Stimulated activated naive CD4-positive, alpha-beta T cell (primary cell): ENCODE results near the gene FUT1.
"Not testable (repeated sequence)": the region's sequence is repeated elsewhere in the genome, so short reads cannot be mapped to it uniquely, and the experiment has no call there.

Experiments
- DNase-seq, 6 experiments: peaks; one replicate each; lab custom pipeline; 2025; lab: John Stamatoyannopoulos, UW

Gene FUT1

DNA sequence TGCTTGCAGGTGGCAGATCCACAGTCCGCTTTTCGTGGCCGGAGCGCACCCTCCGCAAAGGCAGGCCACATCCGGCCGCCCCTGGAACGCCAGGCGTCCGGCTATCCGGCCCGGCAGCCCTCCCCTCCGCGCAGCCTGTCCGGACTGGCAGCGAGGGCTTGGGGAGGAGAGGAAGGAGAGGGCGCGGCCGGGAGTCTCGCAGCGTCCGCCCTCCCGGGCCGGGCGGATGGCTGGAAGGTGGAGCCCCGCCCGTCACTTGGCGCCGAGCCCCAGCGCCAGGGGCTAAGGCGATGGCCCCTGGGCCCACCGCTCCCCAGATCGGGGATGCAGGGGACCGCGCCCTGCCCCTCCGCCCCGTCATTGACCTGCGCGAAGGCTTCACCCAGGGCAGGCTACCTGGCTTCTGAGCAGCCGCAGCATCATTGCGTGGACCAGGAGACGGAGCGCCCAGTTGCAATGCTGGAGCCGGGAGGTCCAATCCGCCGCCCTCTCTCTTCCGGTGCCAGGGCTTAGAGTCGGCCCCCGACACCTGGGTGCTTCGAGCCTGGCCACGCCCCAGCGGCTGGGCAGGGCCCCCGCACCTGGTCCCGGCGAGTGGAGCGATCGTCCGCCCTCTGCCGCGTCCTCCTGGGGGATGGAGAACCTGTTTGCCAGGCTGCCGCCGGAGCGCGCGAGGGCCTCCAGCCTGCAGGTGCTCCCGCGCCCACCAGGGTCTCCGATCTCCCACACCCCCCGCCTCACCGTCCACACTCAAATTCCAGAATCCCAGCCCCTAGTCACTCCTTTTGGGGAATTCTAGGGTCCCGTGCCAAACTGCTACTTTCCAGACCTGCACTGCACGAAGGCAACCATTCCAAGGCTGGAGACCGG, at the start of gene FUT1:
Gene FUT1 (minus strand): TSS at position 146 of the 870 bp plus-strand sequence. CDS start 1,360 bp downstream, outside the sequence.
- DNase-seq, result peak in 5 of 6 experiments; percentile 15 to 31 (median 21)

DNA sequence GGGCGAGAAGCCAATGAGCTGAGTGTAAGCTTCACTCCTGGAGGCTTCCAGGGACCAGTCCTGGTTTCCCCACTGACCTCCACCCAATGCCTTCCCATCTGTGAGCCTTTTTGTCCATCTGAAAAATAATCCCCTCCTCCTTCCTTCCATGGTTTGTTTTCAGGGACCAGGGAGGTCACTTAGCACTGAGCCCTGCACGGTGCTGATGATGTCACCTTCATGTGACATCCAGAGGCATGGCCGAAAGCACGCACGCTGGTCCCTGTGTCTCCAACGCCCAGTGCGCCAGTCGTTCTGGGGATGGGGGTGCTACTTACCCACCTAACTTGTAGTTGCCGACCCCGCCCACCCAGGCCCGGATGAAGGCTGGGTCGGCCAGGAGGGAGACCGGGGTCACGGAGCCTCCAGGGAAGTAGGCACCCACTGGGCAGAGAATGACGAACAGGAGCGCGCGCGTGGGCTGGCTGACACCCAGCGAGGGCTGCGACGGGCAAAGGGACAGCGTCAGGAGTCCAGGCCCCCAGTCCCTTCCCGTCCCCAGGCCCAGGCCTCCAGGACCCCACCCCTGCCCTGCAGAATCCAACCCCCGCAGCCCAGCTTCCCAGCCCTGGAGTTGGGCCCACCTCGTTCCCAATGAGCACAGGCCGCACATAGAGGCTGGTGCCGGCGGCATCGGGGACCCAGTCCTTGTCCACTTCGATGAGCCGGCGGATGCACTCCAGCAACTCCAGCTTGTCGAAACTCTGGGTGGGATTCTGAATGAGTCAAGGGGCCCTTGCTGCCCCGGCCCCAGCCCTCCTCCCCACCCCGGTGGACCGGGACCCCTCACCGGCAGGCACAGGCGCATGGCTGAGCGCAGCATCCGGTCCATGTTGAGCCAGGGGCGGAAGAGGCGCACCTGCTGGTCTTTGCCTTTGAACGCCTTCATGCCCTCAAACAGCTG, 47.2 kb upstream of the FUT1 start:
- DNase-seq, result no peak

DNA sequence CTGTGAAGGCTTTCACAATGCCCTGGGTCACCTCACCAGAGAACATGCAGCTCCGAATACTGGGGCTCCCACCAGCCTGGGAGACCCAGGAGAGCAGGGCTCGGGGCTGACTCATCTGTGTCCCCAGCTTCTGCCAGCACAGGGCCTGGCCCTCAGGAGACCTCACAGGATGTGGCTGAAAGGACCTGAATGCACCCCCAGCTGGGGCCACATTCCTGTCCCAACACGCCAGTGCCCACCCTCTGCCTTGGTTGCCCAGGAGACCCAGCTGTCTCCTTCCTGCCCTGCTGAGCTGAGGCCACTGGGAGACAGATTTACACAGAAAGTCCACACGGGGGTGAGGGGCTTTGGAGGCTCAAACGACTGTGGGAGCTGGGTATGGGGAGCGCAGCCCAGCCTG, 46.5 kb upstream of the FUT1 start:
- no peak for DNase-seq

- DNase-seq, result no peak
These were observed 44.7 kb upstream of the FUT1 start for GRCh38 chr19:48797103-48797502.

DNA sequence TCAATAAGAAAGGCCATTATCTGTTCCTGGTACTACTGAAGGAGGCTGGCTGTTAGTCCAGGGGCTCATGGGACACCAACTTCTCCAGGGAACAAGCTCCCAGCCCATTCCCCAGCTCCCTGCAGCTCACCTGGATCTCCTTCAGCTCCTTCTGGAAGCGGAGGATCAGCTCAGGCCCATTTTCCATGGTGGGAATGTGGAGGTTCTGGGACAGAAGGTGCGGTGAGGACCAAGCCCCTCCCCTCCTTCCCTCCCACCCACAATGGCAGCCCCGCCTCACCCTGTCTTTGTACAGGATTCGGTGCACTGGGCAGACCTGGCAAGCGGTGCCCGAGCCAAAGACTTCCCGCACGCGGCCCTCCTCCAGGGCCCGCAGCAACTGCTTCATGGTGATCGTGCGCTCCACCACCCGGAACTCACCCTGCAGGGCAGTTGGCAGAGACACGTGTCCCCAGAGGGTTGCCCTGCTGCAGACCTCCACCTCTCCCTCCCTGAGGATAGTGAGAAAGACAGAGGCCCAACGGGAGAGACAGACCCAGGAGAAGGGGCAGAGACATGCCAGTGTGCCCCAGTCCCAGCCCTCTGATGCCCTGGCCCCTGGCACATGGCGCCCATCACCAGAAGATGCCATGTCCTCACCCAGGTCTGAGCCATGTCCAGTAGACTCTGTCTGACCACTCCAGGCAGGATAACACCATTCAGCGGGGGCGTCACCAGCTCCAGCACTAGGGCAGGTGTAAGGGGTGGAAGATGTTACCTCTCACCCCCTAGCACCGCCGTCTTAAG, 44.0 kb upstream of the FUT1 start:
- DNase-seq, result no peak

- no peak for DNase-seq
These were observed 43.2 kb upstream of the FUT1 start for GRCh38 chr19:48795685-48796070.

DNA sequence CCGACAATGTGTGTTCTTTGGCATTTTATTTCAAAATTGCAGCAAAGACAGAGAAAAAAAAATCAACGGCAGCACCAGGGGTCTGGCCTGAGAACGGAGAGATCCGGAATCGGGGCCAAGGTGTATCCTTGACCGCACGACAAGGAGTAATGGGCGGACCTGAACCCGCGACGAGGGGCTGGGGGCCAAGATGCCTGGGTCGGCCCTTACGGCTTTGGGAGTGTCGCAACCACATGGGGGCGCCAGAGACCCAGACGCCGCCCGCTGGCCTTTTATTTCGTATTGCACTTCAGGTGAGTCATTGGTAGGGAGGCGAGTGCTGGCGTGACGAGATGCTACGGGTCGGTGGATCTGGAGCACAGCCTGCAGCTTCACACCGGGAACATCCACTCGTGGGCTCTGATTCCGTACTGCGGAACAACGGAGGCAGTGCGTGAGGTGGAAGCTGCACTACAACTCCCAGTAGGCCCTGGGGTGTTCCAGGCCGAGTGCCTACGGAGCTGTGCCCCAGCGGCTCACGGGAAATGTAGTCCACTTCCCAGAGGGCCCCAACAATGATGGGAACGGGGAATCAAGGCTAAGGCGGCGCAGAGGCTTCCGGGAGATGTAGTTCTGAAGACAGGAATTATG, 42.7 kb upstream of the FUT1 start:
- DNase-seq, result peak; percentile 72 to 94 (median 86)

DNA sequence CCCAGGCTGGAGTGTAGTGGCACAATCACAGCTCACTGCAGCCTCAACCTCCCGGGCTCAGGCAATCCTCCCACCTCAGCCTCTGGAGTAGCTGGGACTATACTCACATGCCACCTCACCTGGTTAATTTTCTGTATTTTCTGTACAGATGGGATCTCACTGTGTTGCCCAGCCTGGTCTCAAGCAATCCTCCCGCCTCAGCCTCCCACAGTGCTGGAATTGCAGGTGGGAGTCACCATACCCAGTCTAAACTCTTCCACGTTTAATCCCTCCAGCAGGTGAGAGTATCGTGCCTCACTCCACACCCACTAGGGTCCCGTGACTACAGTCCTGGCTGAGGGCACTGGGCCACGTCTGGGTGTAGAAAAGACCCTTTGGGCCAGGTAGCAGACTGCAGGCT, 41.9 kb upstream of the FUT1 start:
- no peak for DNase-seq

DNA sequence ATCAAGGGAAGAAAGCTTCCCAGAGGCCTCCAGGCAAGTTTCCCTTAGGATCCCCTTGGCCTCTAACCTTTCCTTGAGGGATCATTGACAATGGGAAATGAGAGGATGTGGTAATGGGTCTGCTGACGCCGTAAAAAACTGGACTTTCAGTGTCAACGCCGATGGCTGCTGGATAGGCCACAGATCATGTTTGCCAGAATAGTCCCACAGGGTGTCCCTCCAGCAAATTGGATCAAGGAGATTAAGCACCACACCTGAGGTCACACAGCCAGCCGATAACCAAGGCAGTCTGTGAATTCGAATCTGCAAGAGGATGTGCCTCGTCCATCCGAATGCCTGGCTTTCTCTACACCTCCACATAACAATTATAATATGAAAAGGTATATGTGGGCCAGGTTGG, 40.8 kb upstream of the FUT1 start:
- DNase-seq, result no peak

DNA sequence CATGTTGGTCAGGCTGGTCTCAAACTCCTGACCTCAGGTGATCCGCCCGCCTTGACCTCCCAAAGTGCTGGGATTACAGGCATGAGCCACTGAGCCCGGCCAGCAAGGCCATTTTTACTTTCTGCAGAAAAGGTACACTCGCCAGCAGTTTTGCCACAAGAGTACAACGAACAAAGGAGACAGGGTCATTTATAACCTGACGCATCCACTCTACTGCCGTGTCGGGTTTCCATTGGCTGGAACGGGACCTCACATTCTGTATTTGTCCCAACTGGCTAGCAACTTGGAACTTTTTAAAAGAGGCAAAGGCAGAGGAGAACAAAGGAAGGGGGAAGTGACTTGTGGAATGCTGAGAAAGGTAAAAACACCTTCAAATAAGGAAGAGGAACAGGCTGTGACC, 34.9 kb upstream of the FUT1 start:
- not testable (repeated sequence) for DNase-seq

DNA sequence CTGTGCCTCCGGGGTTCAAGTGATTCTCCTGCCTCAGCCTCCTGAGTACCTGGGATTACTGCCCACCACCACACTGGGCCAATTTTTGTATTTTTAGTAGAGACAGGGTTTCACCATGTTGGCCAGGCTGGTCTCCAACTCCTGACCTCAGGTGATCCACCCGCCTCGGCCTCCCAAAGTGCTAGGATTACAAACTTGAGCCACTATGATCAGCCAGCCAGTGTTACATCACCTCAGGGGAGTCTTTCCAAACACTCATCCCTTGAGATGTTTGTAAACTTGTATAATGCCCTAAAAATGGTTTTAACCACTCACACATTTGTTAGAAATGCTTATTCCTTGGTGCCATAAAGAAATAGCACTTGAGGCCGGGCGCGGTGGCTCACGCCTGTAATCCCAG, 34.0 kb upstream of the FUT1 start:
- not testable (repeated sequence) for DNase-seq

GRCh38 chr19:48784527-48784926, 32.1 kb upstream of the FUT1 start:
- no peak for DNase-seq

DNA sequence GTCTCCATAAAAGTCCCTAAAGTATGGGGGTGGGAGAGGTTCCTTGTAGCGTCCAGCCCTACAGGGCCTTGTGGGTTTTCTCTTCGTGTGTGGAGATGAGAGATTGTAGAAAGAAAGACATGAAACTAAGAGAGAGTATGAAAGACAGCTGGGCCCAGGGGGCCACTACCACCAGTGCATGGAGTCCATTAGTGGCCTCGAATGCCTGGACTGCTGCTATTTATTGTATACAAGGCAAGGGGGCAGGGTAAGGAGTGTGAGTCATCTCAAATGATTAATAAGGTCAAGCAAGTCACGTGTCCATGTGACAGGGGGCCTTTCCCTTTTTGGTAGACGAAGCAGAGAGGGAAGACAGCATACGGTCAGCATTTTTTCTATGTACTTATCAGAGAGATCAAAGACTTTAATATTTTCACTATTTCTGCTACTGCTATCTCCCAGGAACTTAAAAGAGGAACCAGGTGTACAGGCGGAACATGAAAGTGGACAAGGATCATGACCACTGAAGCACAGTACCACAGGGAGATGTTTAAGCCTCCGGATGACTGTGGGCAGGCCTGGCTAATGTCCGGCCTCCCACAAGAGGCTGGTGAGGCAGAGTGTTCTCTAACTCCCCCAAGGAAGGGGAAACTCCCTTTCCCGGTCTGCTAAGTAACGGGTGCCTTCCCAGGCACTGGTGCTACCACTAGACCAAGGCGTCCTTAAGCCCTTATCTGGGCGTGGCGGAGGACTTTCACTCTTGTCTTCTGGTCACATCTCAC, 28.4 kb upstream of the FUT1 start:
- no peak for DNase-seq

DNA sequence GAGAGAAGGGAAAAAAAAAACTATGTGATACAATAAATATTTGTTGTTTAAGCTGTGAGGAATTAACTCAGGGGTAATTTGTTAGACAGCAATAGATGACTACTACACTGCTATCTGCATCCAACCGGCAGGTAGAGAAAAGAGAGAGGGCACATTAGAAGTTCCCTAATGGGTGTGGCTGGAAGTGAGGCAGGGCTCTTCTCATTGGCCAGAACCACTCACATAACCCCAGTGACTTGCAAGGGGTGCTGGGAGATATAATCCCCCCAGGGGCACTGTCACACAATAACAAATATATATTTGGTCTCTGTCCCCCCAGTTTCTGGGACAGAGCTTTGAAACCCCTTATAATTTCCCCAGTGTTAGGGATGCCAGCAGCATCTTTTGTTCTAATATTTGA, 27.2 kb upstream of the FUT1 start:
- DNase-seq, result no peak

DNA sequence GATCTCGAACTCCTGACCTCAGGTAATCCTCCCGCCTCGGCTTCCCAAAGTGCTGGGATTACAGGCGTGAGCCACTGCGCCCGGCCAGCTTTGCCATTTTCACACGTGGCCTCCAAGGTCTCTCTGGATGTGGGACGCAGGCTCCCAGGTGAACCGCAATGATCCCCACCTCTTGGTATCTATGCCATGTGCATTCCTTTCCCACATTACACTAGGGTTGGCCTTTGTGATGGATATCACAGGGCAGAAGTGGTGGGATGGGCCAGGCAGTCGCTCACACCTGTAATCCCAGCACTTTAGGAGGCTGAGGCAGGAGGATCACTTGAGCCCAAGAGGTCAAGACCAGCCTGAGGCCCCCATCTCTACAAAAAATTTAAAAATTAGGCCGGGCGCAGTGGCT, 25.3 kb upstream of the FUT1 start:
- no peak for DNase-seq

GRCh38 chr19:48777139-48777538, 24.7 kb upstream of the FUT1 start:
- DNase-seq, result no peak

- no peak for DNase-seq
These were observed 20.1 kb upstream of the FUT1 start for GRCh38 chr19:48772503-48772953.

DNA sequence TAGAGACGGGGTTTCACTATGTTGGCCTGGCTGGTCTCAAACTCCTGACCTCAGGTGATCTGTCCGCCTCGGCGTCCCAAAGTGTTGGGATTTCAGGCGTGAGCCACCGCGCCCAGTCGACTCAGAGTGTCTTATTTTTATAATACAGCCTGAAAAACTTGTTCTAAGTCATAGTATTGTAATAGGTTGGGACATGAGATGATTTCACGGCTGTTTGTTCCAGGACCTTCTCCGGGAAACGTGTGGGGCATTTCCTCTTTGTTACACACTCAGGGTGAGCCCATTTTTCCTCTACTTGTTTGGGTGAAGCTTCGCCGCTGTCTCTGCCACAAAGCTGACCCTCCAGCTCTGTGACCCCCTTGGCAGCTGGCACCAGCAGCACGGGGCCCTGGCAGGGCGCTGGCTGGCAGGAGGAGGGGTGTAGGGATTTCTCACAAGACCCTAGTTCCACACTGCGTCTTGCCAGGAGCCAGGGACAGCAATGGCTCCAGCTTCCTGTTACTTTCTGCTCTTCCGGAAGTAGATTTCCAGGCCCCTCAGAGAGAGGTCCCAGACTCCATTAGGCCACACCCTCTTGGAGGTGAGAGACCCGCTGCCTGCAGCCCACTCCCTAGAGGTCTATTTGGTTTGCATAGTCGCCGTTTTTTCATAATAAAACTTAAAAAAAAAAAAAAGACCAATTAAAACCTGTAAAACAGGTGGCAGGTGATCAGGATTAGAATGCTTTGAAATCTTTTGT, 18.5 kb upstream of the FUT1 start:
- no peak for DNase-seq

- DNase-seq, result no peak
These were observed 17.8 kb upstream of the FUT1 start for GRCh38 chr19:48770266-48770665.
